ENCODE data around the gene DENND1B.
"Not testable (repeated sequence)": the region's sequence is repeated elsewhere in the genome, so short reads cannot be mapped to it uniquely, and the experiment has no call there.

The DENND1B gene

DNA sequence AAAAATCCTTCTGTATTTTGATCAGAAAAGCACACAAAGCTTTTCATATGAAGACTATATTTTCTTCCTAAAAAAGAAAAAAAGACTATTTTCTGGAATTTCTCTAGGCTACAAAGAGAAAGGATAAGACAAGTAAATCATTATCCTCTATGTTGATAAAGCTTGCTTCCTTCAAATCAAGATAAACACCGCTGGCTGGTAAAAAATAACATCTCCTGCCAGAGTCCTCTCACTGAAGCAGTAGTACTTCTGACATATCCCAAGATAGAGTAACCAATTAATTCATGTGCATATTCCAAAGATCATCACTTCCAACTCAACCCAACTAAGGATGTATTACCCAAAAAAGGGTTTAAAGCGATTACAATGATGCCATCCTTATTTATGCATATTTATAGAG is 34.3 kb downstream of the DENND1B start:
- no peak for DNase-seq

DNA sequence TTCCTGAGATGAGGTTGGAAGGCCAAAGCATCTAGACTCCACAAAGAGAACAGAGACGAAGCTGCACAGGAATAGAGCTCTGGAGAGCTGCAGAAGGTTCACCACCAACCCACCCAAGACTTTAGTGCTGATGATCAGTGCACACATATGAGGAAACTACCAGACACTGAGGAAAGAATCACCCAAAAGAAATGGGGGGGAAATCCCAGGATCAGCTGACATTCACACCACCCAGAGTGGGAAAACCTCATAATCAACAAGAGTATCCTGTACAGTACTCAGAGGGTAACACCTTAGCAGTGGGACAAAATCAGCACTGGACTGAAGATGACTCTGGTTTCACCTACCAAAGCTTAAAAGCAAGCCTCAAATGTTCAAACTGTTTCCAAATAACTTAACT is 36.4 kb downstream of the DENND1B start:
- DNase-seq: no peak

DNA sequence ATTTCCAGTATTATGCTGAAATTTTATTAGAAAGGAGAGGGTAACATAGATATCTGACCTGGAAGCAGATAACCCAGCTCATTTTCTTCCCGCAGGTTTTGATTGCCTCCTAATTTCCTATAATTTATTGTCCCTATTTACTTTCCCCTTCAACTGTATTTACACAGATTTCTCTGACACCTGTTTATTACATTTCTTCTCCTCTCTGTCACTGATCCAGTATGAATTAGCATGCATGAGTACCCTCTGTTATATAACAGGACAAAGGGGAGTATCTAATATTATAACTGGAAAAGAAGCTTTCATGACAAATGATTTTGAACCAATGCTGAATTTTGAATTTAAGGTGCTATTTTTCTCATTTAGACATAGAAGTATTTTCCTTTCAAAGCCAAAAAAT is 37.4 kb downstream of the DENND1B start:
- DNase-seq: peak; percentile 37

DNA sequence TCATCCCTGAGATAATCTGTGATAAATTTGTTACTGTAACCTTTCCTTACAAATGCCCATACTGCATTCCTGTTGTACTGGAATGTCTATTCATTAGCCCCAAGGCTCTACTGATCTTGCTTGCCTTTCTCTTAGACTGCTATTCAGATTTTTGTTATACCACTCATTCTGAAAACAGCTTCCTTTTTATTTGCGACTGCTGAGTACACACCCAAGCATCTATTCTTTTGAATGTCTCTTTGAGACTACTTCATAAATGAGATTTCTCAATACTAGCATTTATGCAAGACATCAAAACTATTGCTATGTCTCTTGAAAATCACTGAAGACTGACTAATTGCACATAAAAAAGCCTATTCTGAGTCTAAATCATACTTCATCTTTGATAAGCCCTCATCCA is 38.6 kb downstream of the DENND1B start:
- no peak for DNase-seq

DNA sequence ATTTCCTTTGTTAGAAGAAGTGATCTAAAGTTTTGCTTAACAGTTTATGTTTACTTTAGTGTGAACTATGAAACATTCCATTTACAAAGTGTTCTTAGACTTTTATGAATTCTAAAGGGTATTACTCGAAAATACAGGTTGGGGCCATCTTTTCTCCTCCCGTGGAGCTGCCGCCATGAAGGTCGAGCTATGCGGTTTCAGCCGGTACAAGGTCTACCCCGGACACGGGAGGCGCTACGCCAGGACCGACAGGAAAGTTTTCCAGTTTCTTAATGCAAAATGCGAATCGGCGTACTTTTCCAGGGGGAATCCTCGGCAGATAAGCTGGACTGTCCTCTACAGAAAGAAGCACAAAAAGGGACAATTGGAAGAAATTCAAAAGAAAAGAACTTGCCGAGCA is 39.8 kb downstream of the DENND1B start:
- no peak for DNase-seq

DNA sequence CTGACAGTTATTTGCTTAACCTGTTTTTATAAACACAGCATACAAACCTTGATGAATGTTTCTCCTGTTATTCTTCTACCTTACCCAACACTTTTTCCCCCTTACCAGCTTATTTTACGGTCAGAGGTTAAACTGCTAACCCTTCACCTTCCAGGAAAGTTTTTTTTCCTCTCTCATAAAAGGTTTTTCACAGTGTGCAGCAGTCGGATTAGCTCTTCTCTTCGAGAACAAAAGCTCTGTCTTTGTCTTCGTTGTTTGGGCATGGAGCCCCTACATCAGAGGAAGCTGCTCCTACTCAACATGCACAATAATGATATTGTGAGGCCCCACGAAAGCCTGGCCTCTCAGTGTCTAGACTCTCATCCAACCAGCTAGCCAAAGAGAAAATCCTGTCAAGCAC is 42.0 kb downstream of the DENND1B start:
- DNase-seq: no peak

DNA sequence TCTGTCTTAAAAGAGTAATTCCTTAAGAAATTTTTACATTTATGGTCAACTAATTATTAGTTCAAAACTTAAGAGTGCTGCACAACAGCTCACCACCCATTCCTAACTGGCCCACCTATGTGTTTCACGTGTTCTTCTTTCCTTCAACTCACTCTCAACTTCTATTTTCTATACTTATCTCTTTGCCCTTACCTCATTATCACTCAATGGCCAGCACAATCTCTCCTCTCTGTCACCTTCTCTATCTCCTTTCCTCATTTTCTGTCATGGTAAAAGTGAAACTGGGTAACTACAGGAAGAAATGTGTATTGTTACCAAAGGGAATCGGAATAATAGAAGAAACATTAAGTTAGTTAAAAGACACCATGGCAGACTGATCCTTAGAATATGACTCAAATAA is 43.1 kb downstream of the DENND1B start:
- DNase-seq: no peak

DNA sequence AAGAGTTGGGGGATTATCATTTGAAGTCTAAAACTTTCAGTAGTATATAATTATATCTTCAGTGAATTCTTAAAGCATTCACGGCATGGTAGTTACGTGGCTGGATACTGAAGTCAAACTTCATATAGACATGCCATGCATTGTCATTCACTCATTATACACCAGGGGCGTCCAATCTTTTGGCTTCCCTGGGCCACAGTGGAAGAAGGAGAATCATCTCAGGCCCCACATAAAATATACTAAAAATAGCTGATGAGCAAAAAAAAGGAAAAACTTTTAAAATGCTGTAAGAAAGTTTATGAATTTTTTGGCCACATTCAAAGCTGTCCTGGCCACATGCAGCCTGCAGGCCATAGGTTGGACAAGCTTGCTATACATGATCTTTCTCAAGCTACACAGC is 43.8 kb downstream of the DENND1B start:
- DNase-seq: no peak

DNA sequence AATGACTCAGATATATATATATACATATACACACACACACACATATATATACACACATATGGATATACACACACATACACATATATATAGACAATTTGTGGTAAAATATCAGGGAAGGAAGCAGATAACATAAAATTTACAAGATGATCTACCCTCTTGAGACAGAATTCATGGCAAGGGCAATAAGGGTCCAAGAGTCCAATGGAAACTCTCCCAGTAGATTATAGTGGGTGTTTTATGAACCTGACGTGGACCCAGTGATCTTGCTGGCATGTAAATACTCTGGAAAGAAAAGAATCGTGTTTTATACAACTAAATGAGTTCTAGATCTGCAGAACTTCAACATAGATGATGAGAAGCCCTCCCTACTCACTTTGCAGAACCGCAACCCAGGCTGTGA is 49.3 kb downstream of the DENND1B start:
- DNase-seq: no peak

DNA sequence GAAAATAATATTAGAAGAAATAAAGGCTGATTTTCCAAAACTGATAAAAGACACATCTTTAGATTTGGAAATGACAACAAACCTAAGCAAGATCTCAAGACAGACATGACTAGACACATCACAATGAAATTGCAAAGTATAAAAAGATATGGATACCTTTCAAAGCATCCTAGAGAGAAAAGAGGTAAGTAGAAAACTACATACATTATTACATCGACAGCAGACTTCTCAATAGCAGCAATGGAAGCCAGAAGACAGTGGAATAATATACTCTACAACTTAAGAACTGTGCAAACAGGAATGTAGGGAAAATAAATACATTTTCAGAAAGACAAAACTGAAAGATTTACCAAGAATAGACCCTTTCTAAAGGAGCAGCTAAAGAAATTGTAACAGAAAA is 50.2 kb downstream of the DENND1B start:
- no peak for DNase-seq

DNA sequence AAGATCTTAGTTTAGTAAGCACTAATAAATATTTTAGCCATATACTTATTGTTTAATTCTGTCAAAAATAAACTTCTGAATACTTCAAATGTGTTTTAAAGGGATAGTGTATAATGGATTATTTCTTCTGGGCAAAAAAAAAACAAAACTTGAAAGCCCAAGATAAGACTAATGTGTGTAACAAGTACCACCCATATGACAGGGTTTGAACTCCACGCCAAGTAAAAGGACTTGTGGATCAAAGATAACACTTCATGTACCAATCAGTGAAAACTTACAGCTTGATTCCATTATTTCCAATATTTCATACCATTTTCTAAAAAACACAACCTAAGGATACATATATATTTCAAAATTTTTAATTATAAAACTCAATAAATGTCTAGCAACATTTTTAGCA is 59.5 kb downstream of the DENND1B start:
- DNase-seq: no peak

DNA sequence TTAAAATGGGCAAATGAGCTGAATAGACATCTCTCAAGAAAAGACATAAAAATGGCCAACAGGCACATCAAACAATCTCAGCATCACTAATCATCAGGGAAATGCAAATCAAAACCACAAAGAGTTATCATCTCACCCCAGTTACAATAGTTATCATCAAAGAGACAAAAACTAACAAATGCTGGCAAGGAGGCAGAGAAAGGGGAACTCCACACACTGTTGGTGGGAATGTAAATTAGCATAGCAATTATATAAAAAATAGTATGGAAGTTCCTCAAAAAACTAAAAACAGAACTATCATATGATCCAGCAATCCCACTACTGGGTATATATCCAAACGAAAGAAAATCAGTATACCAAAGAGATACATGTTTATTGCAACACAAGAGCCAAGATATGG is 68.7 kb downstream of the DENND1B start:
- no peak for DNase-seq

DNA sequence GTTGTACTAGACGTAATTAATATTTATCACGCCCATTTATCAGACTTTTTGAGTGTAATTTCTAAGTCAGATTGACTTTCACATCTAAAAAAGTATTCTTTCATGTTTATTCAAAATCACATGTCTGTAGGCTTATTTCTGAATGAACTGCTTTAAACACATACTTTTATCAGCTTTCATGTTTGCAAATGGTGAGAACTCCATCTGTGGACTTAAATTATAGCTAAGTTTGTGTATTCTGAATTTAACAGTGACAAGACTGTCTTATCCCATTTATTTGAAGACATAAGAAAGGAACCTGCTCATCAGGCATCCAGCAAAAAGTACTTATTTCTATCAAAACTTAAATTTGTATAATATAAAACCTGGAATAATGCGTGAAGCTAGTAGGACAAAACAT is 69.3 kb downstream of the DENND1B start:
- no peak for DNase-seq

DNA sequence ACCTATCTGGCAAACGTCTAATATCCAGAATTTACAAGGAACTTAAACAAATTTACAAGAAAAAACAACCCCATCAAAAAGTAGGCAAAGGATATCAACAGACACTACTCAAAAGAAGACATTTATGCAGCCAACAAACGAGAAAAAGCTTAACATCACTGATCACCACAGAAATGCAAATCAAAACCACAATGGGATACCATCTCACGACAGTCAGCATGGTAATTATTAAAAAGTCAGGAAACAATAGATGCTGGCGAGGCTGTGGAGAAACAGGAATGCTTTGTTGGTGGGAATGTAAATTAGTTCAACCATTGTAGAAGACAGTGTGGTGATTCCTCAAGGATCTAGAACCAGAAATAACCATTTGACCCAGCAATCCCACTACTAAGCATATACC is 74.6 kb downstream of the DENND1B start:
- not testable (repeated sequence) for DNase-seq

DNA sequence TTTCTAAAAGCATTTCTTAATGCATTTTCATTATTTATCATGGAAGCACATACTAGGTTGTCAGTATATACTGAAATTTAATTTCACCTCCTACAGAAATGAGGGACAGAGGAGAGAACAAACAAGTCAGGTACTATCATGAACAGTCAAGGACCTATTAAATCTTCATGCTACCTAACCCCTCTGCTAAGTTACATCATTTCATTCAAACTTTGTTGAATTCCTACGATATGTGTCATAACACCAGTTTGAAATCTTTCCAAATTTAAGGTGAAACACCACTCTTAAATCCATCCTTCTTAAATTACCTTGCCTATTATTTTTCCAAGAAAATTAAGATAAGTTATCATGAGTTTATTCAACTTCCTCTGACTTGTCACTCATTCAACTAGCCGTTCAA is 78.9 kb downstream of the DENND1B start:
- DNase-seq: no peak

DNA sequence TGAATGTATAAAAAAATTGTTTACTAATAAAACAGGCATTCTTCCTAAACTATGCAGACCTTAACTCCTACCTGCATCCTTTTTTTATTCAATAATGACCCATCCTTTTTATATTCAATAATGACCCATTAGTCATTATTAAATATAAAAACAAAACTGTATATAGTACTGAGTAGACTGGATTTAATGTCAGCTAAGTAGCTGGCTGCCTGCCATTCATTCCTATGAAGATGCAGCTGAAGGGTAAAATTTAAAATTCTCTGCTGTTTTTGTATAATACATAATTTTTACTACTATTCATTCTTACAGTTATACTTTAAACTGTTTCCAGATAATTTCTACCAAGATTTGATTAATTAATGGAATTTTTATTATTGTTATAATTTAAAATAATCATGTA is 79.3 kb downstream of the DENND1B start:
- DNase-seq: no peak

DNA sequence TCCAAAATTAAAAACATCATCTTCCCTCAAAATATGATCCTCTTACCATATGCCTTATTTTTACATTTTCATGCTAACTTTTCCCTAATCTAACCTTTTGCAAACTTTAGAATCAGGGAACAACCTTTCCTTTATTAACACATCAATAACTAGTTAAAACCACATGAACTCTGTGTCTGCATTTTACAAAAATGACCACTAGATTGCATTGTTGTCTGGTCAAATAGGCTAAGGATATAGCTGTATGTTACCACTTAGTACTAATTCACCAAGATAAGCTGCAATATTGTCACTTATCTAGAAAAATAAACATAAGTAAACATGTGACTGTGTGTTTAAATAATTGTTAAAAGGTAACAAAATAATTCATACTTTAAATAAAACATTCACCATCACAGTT is 82.3 kb downstream of the DENND1B start:
- peak; percentile 9 for DNase-seq

DNA sequence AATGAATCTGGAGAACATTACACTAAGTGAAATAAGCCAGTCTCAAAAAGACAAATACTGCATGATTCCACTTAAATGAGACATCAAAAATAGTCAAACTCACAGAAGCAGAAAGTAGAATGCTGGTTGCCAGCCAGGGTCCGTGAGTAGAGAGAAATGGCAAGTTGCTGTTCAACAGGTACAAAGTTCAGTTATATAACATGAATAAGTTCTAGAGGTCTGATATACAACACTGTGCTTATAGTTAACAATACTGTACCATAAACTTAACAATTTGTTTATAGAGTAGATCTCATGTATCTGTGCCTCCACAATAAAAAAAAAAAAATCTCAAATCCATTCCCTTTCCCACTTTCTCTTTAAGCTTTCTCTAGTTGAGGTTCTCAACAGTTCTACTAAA is 83.5 kb downstream of the DENND1B start:
- DNase-seq: no peak

DNA sequence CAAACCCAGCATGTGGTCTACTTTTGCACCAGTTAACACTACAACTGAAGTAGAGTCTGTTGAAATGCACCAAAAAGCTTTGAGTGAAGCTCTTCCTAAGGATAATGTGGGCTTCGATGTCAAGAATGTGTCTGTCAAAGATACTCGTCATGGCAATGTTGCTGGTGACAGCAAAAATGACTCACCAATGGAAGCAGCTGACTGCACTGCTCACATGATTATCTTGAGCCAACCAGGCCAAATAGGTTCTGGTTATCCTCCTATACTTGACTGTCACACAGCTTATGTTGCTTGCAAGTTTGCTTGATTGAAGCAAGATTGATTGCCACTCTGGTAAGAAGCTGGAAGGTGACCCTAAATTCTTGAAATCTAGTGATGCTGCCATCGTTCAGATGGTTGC is 85.2 kb downstream of the DENND1B start:
- DNase-seq: no peak

DNA sequence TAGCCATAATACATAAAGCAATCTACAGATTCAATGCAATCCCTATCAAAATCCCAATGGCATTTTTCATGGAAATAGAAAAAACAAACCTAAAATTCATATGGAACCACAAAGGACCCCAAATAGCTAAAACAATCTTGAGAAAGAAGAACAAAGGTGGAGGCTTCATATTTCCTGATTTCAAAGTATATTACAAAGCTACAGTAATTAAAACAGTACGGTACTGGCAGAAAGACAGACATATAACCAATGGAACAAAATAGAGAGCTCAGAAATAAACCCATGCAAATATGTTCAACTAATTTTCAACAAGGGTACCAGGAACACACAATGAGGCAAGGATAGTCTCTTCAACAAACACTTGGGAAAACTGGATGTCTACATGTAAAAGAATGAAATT is 87.0 kb downstream of the DENND1B start:
- DNase-seq: no peak

DNA sequence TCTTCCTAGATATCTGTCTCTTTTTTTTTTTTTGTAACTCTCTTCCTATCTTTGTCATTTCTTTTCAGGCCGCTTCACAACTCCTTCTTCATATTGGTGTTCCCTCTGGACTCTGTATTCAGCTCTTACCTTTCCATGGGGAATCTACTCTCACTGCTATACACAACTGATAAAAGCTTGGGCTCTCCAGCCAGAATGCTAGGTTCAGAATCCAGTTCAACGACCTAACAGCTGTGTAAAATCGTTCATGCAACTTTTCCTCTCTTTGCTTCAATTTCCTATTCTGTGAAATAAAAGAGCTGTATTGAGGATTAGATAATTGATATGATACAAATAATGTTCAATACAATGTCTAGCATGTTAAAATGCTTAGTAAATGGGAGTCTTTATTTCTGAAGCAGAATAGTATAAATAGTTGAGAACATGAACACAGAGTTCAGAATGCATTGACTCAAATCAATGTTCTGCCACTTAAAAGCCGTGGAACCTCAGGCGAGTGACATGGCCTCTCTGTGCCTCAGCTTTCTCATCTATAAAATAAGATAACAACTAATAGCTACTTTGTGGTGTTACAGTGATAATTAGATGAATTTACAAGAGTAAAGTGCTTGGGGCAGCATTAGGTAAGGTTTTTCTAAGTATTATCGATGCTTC is 88.5 kb downstream of the DENND1B start:
- DNase-seq: no peak

DNA sequence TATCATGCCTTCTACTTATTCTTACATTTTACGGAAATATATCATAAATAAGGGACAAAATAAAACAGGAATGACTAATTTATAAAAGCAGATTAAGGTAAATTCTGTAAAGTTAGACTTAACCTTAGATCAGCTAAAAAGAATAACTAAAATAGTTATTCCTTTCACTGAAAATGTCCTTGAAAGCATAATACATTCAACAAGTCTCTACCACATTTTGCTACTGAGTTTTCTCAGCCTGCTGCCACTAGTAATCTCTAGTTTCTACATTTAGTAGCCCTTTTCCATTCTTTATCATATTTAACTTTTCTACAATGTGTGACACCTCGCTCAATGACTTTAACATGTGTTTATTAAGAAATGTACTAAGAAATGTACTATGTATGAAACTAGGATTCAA is 89.0 kb downstream of the DENND1B start:
- no peak for DNase-seq

DNA sequence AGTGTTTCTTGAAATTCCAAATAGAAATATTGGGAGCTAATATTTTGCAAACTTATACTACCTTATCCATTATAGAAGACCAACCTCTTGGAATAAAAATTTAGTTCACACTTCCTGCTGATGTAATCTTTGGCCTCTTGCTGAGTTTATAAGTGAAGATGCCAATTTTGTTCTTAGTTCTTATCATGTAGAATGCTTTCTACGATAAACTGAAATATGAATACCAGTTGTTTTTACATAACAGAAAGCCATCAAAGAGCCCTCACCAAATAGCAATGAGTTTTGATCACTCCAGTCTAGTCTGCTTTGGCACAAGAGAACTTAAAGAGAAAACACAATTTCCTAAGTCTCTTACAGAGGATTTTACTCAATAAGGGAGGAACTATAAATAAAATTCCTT is 89.5 kb downstream of the DENND1B start:
- no peak for DNase-seq

DNA sequence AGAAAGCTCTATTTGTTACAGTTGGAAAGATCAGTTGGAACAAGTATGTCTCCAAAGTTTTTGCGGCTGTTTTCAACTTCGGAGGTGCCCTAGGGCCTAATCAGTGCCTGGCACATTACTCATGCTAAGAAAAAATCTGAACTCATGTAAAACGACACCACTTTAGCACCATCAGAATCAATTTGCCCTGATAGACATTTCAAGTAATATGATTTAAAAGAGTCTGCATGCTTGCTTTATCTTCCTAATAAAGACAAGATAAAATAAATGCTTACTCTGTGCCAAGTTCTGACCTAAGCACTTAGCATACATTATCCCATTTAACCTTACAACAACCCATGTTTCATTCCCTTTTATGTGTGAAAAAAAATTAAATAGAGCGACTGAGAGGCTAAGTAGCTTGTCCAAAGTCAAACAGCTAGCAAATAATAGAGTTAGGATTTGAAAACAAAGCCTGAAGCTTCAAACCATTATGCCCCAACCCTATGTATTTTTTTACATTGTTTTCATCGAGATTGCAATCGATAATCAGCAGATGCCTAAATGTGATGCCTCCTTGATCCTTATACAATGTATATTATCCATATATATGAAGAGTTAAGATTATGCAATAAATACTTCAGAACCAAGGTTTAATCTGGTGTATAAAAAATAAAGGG is 91.3 kb downstream of the DENND1B start:
- peak; percentile 54 for DNase-seq

DNA sequence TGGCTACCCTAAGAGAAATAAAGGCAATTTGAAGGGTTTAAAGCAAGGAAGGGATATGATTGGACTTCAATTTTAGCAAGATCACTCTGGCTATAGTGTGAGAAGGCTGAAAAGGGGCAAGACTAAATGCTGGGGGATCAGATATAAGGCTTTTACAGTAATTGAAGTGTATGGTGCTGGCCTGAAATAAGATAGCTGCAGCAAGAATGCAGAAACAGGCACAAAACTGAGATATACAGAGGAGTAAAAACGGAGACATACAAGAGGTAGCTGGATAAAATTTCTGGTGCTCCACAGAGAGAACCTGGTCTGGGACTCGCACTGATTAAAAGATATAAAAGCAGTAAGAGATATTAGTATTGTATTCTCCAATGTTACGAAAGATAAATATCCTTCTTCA is 92.0 kb downstream of the DENND1B start:
- DNase-seq: no peak

All from NCI-H748 treated with DMSO at 0.1 percent for 48 hours (cell line).